ENCODE results near the gene C11orf91.

The C11orf91 gene

GRCh38 chr11:33699515-33700062 is 1.0 kb downstream of the C11orf91 start:
- no peaks in the 10 kb centered on the region for H3F3A ChIP-seq (ENCODE audit: insufficient read depth)
- no peaks in the 10 kb centered on the region for H4K20me1 ChIP-seq (ENCODE audit: low read depth, low read length)
- H3K79me2 ChIP-seq (ENCODE audit: insufficient read depth, low read length): no peaks in the 10 kb centered on the region
- no peak overlapping the region for H3K4me3 ChIP-seq (ENCODE audit: insufficient read depth, low read length, poor library complexity, severe bottlenecking)
- H3K9me3 ChIP-seq (ENCODE audit: insufficient read depth, low read length): no peaks in the 10 kb centered on the region
- H3K4me2 ChIP-seq (ENCODE audit: low read depth, low read length, poor library complexity, severe bottlenecking): no peak overlapping the region
- H3K36me3 ChIP-seq (ENCODE audit: low read length): no peaks in the 10 kb centered on the region
- no peaks in the 10 kb centered on the region for H3K27me3 ChIP-seq (ENCODE audit: low read length)
- H3K9me2 ChIP-seq (replicated peaks; ENCODE audit: insufficient read depth, low read length): no peaks in the 10 kb centered on the region
- no peak overlapping the region for H3K27ac ChIP-seq (ENCODE audit: low read depth, low read length)
- TF ChIP-seq EZH2phosphoT487 (conservative IDR thresholded peaks at IDR 0.05; ENCODE audit: low read length) (no peak), CTCF (IDR thresholded peaks at IDR 0.05; ENCODE audit: insufficient read depth, low read length, poor library complexity, severe bottlenecking) (no peak)
- no peak overlapping the region for H2AFZ ChIP-seq (ENCODE audit: low read depth, low read length, severe bottlenecking)
- no peak overlapping the region for H3K9ac ChIP-seq (ENCODE audit: low read length)

GRCh38 chr11:33698921-33699320 is 1.7 kb downstream of the C11orf91 start:
- TF ChIP-seq EZH2phosphoT487 (conservative IDR thresholded peaks at IDR 0.05; ENCODE audit: low read length) (no peak), CTCF (IDR thresholded peaks at IDR 0.05; ENCODE audit: insufficient read depth, low read length, poor library complexity, severe bottlenecking) (no peak)
- Histone ChIP-seq H3K9me2 (replicated peaks; ENCODE audit: insufficient read depth, low read length) (no peaks in the 10 kb centered on the region), H3K4me2 (ENCODE audit: low read depth, low read length, poor library complexity, severe bottlenecking) (no peak overlapping the region)

GRCh38 chr11:33697997-33698396 is 2.6 kb downstream of the C11orf91 start:
- Histone ChIP-seq H3K9ac (ENCODE audit: low read length) (no peak overlapping the region), H3K36me3 (ENCODE audit: low read length) (no peaks in the 10 kb centered on the region), H3K79me2 (ENCODE audit: insufficient read depth, low read length) (no peaks in the 10 kb centered on the region), H3K27me3 (ENCODE audit: low read length) (no peaks in the 10 kb centered on the region), H3K9me3 (ENCODE audit: insufficient read depth, low read length) (no peaks in the 10 kb centered on the region), H3K4me2 (ENCODE audit: low read depth, low read length, poor library complexity, severe bottlenecking) (no peak overlapping the region), H3K9me2 (replicated peaks; ENCODE audit: insufficient read depth, low read length) (no peaks in the 10 kb centered on the region), H4K20me1 (ENCODE audit: low read depth, low read length) (no peaks in the 10 kb centered on the region), H2AFZ (ENCODE audit: low read depth, low read length, severe bottlenecking) (no peak overlapping the region), H3F3A (ENCODE audit: insufficient read depth) (no peaks in the 10 kb centered on the region), H3K27ac (ENCODE audit: low read depth, low read length) (no peak overlapping the region), H3K4me3 (ENCODE audit: insufficient read depth, low read length, poor library complexity, severe bottlenecking) (no peak overlapping the region)
- TF ChIP-seq CTCF (IDR thresholded peaks at IDR 0.05; ENCODE audit: insufficient read depth, low read length, poor library complexity, severe bottlenecking) (no peak), EZH2phosphoT487 (conservative IDR thresholded peaks at IDR 0.05; ENCODE audit: low read length) (no peak)

More at GRCh38 chr11:33698921-33699320, 1.7 kb downstream of the C11orf91 start:
- Histone ChIP-seq H3K36me3 (ENCODE audit: low read length) (no peaks in the 10 kb centered on the region), H3K9ac (ENCODE audit: low read length) (no peak overlapping the region), H3F3A (ENCODE audit: insufficient read depth) (no peaks in the 10 kb centered on the region), H3K9me3 (ENCODE audit: insufficient read depth, low read length) (no peaks in the 10 kb centered on the region), H3K27me3 (ENCODE audit: low read length) (no peaks in the 10 kb centered on the region), H3K4me3 (ENCODE audit: insufficient read depth, low read length, poor library complexity, severe bottlenecking) (no peak overlapping the region), H2AFZ (ENCODE audit: low read depth, low read length, severe bottlenecking) (no peak overlapping the region), H3K79me2 (ENCODE audit: insufficient read depth, low read length) (no peaks in the 10 kb centered on the region), H3K27ac (ENCODE audit: low read depth, low read length) (no peak overlapping the region), H4K20me1 (ENCODE audit: low read depth, low read length) (no peaks in the 10 kb centered on the region)

Measured in SU-DHL-6 (cell line).